ENCODE measurements around the gene TTBK2.

The TTBK2 gene

DNA sequence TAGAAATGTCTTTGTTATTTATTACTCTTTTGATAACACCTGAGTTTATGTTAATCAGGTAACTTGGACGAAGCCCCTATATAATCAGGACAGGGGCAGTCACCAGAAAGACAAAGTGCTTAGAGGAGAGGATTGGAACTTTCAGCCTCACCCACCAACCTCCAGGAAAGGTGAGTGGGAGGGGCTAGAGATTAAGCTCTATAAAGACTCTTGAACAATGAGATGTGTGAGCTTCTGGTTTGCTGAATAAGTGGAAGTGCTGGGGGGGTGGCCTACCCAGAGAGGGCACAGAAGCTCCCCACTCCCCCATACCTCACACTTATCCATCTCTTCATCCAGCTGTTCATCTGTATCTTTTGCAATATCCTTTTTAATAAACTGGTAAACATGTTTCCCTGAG, 73.9 kb downstream of the TTBK2 start:
- H3K27ac ChIP-seq (ENCODE audit: low read depth, low read length, poor library complexity, severe bottlenecking): no peak overlapping the region
- no peaks in the 10 kb centered on the region for H3K79me2 ChIP-seq (ENCODE audit: insufficient read depth, low read length)
- no peak for TF ChIP-seq EZH2 (IDR thresholded peaks at IDR 0.05; ENCODE audit: borderline replicate concordance, low read length)
- no peak for TF ChIP-seq CTCF (IDR thresholded peaks at IDR 0.05; ENCODE audit: low read length)
- H3F3A ChIP-seq (ENCODE audit: insufficient read depth, low read length): no peaks in the 10 kb centered on the region
- H3K36me3 ChIP-seq (ENCODE audit: insufficient read depth, low read length): peaks cover 3% of the 10 kb centered on the region; the same call in 1 of the 2 replicates
- no peaks in the 10 kb centered on the region; the same call in 1 of the 2 replicates for H3K9me2 ChIP-seq (ENCODE audit: low read depth, low read length)
- H3K9me3 ChIP-seq (ENCODE audit: low read length): peaks cover 8% of the 10 kb centered on the region; the same call in 1 of the 2 replicates
- no peaks in the 10 kb centered on the region for H4K20me1 ChIP-seq (ENCODE audit: insufficient read depth, low read length)
- H3K4me2 ChIP-seq (ENCODE audit: low read length): no peak overlapping the region
- H3K9ac ChIP-seq (ENCODE audit: low read length): no peak overlapping the region
- no peaks in the 10 kb centered on the region for H3K27me3 ChIP-seq (ENCODE audit: insufficient read depth, low read length)
- H2AFZ ChIP-seq (ENCODE audit: low read length): no peak overlapping the region
- H3K4me1 ChIP-seq (ENCODE audit: insufficient read depth, low read length, severe bottlenecking): no peaks in the 10 kb centered on the region
- H3K4me3 ChIP-seq (ENCODE audit: low read depth, low read length, poor library complexity, severe bottlenecking): no peak overlapping the region

GRCh38 chr15:42845581-42845980, 75.0 kb downstream of the TTBK2 start:
- H3K9me3 ChIP-seq (ENCODE audit: low read length): peaks cover 8% of the 10 kb centered on the region; the same call in 1 of the 2 replicates
- peaks cover 3% of the 10 kb centered on the region; the same call in 1 of the 2 replicates for H3K36me3 ChIP-seq (ENCODE audit: insufficient read depth, low read length)
- H3K4me1 ChIP-seq (ENCODE audit: insufficient read depth, low read length, severe bottlenecking): no peaks in the 10 kb centered on the region
- H3K4me2 ChIP-seq (ENCODE audit: low read length): no peak overlapping the region
- TF ChIP-seq CTCF (IDR thresholded peaks at IDR 0.05; ENCODE audit: low read length): no peak
- no peak for TF ChIP-seq EZH2 (IDR thresholded peaks at IDR 0.05; ENCODE audit: borderline replicate concordance, low read length)
- H4K20me1 ChIP-seq (ENCODE audit: insufficient read depth, low read length): no peaks in the 10 kb centered on the region
- H3K9me2 ChIP-seq (ENCODE audit: low read depth, low read length): no peaks in the 10 kb centered on the region; the same call in 1 of the 2 replicates
- H3K4me3 ChIP-seq (ENCODE audit: low read depth, low read length, poor library complexity, severe bottlenecking): no peak overlapping the region
- no peak overlapping the region for H2AFZ ChIP-seq (ENCODE audit: low read length)
- H3F3A ChIP-seq (ENCODE audit: insufficient read depth, low read length): no peaks in the 10 kb centered on the region
- no peak overlapping the region for H3K9ac ChIP-seq (ENCODE audit: low read length)
- no peaks in the 10 kb centered on the region for H3K27me3 ChIP-seq (ENCODE audit: insufficient read depth, low read length)
- H3K79me2 ChIP-seq (ENCODE audit: insufficient read depth, low read length): no peaks in the 10 kb centered on the region
- H3K27ac ChIP-seq (ENCODE audit: low read depth, low read length, poor library complexity, severe bottlenecking): no peak overlapping the region

GRCh38 chr15:42843699-42844098, 76.9 kb downstream of the TTBK2 start:
- no peak overlapping the region for H3K4me2 ChIP-seq (ENCODE audit: low read length)
- H3K79me2 ChIP-seq (ENCODE audit: insufficient read depth, low read length): no peaks in the 10 kb centered on the region
- H3K4me1 ChIP-seq (ENCODE audit: insufficient read depth, low read length, severe bottlenecking): no peaks in the 10 kb centered on the region
- no peak overlapping the region for H3K27ac ChIP-seq (ENCODE audit: low read depth, low read length, poor library complexity, severe bottlenecking)
- TF ChIP-seq EZH2 (IDR thresholded peaks at IDR 0.05; ENCODE audit: borderline replicate concordance, low read length) (no peak), CTCF (IDR thresholded peaks at IDR 0.05; ENCODE audit: low read length) (no peak)
- no peaks in the 10 kb centered on the region for H3K27me3 ChIP-seq (ENCODE audit: insufficient read depth, low read length)
- H3K4me3 ChIP-seq (ENCODE audit: low read depth, low read length, poor library complexity, severe bottlenecking): no peak overlapping the region
- H4K20me1 ChIP-seq (ENCODE audit: insufficient read depth, low read length): no peaks in the 10 kb centered on the region
- H3K9me3 ChIP-seq (ENCODE audit: low read length): peaks cover 8% of the 10 kb centered on the region; the same call in 1 of the 2 replicates
- H3K36me3 ChIP-seq (ENCODE audit: insufficient read depth, low read length): peaks cover 12% of the 10 kb centered on the region
- no peaks in the 10 kb centered on the region; the same call in 1 of the 2 replicates for H3K9me2 ChIP-seq (ENCODE audit: low read depth, low read length)
- no peak overlapping the region for H2AFZ ChIP-seq (ENCODE audit: low read length)
- no peaks in the 10 kb centered on the region for H3F3A ChIP-seq (ENCODE audit: insufficient read depth, low read length)
- no peak overlapping the region for H3K9ac ChIP-seq (ENCODE audit: low read length)
